HG03575 (cell line): ENCODE data around the gene PTPRN2.

ENCODE experiments used
- ATAC-seq: cut with Tn5 transposase; IDR thresholded peaks from one replicate; pipeline ENCODE4 v1.9.1; 2021; ENCODE audit not compliant: unreplicated experiment, insufficient number of reproducible peaks, low FRiP score; ENCODE audit errors: extremely low read depth

Gene PTPRN2

GRCh38 chr7:157585113-157585861, 1002.3 kb downstream of the PTPRN2 start:
- no peak for ATAC-seq

GRCh38 chr7:157584420-157584819, 1003.2 kb downstream of the PTPRN2 start:
- no peak for ATAC-seq

- no peak for ATAC-seq
Observed at GRCh38 chr7:157581740-157582139, 1005.9 kb downstream of the PTPRN2 start.

- no peak for ATAC-seq
Observed at GRCh38 chr7:157580324-157580723, 1007.3 kb downstream of the PTPRN2 start.

- ATAC-seq, result no peak
Observed at GRCh38 chr7:157579425-157579824, 1008.2 kb downstream of the PTPRN2 start.

- ATAC-seq, result no peak
Observed at GRCh38 chr7:157577796-157578339, 1009.8 kb downstream of the PTPRN2 start.

- no peak for ATAC-seq
Observed at GRCh38 chr7:157577061-157577460, 1010.6 kb downstream of the PTPRN2 start.

GRCh38 chr7:157576415-157576814, 1011.2 kb downstream of the PTPRN2 start:
- no peak for ATAC-seq

- no peak for ATAC-seq
Observed at GRCh38 chr7:157575777-157576176, 1011.8 kb downstream of the PTPRN2 start.

GRCh38 chr7:157574914-157575586, 1012.6 kb downstream of the PTPRN2 start:
- no peak for ATAC-seq

- ATAC-seq, result no peak
Observed at GRCh38 chr7:157574120-157574825, 1013.4 kb downstream of the PTPRN2 start.

GRCh38 chr7:157573244-157573643, 1014.4 kb downstream of the PTPRN2 start:
- ATAC-seq, result no peak

GRCh38 chr7:157572622-157573021, 1015.0 kb downstream of the PTPRN2 start:
- no peak for ATAC-seq

- ATAC-seq, result no peak
Observed at GRCh38 chr7:157570531-157571200, 1017.0 kb downstream of the PTPRN2 start.

GRCh38 chr7:157569967-157570366, 1017.7 kb downstream of the PTPRN2 start:
- no peak for ATAC-seq

- ATAC-seq, result peak; percentile 70
Observed at GRCh38 chr7:157568770-157569584, 1018.6 kb downstream of the PTPRN2 start.

GRCh38 chr7:157568106-157568769, 1019.4 kb downstream of the PTPRN2 start:
- ATAC-seq, result no peak

- no peak for ATAC-seq
Observed at GRCh38 chr7:157567666-157568065, 1020.0 kb downstream of the PTPRN2 start.
